GM04503 (cell line): ENCODE results near the gene OOSP1.
"Not testable (repeated sequence)": the region's sequence is repeated elsewhere in the genome, so short reads cannot be mapped to it uniquely, and the experiment has no call there.

ENCODE experiments used
- DNase-seq: peaks from one replicate; pipeline ENCODE4 v3.0.0-alpha.2; 2012; ENCODE audit warnings: low read depth

The OOSP1 gene, protein sequence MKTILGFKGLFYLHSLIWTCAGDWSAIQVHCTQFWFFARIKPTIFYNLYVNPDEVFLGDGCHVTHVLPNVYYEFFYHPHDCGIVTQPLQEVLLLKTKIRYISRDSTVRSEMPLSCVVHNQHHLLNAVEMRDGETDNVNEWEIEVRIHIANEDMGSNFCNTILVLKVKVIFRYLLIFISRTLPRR

DNA sequence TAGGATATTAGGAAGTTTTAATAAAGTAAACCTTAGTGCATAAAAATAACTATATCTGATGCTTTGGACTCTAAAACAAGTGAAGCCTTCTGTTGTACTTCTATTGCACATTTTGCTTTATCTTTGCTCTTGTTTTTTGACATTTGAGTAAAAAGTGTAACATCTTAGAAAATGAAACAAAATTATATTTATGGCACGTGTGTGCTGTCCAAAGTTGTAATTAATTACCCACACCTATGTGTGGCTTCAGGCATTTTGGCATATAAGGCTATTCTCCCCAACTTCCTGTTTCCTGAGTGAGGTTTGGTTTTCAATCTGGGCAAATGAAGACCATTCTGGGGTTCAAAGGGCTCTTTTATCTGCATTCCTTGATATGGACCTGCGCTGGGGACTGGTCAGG is at the start of gene OOSP1:
Gene OOSP1, plus strand, starts transcription at position 301 of the 400 bp plus-strand sequence. Its CDS starts 23 bp downstream, at position 324.
- DNase-seq = no peak

GRCh38 chr11:59891781-59892181 is 46.5 kb upstream of the OOSP1 start:
- no peak for DNase-seq

DNA sequence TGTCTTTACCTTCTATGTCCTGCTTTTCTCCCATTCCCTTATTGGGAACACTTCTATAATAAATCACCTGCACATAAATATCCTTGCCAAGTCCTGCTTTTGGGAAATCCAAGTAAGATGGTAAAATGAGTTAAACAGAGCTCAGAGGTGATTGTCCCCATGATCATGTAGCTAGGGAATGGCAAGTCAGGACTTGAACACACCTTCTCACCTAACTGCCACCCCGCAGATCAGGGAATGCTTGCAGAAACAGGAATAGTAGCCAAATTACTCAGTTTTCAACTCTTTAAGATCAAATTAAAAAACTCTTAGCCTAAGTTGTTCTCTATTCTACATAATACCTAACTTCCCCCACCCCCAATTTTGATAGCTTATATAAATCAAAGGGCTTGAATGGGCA is 43.6 kb upstream of the OOSP1 start:
- DNase-seq = no peak

DNA sequence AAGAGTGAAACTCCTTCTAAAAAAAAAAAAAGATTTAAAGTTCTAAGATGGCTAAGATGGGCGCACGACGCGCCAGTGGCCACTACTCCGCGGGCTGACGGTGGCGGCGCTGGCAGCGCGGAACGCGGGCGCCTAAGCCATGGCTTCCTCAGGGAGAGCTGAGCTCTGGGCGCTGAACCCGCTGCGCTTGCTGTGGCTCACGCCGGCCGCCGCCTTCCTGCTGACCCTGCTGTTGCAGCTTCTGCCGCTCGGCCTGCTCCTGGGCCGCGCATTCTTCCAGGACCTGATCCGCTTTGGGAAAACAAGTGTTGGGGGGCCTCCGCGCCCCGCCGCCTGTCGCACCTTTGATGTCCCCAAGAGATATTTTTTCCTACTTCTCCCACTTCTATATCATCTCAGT is 40.2 kb upstream of the OOSP1 start:
- no peak for DNase-seq

GRCh38 chr11:59898650-59899049 is 39.6 kb upstream of the OOSP1 start:
- DNase-seq = no peak

DNA sequence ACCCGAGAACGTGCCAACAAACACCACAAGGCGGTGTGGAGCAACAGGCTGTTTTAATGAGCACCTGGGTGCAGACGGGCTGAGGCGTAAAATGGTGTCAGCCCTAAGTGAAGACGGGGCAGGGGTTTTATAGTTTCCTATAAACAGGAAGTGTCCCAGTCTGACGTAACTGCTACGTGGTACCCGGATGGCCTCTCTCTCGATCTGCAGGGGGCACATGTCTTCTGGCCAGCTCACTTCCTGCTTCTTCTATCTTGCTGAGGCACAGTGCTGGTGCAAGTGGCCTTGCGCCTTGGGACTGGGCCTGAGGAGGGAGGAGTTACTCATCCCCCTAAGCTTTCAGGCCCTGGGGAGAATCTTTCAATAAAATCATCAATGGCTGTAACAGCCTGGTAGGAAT is 38.7 kb upstream of the OOSP1 start:
- DNase-seq = no peak

GRCh38 chr11:59900366-59901126 is 37.7 kb upstream of the OOSP1 start:
- DNase-seq = no peak

- DNase-seq = no peak
Measured at GRCh38 chr11:59901306-59901705, 36.9 kb upstream of the OOSP1 start.

- DNase-seq = not testable (repeated sequence)
Measured at GRCh38 chr11:59903569-59903968, 34.7 kb upstream of the OOSP1 start.

DNA sequence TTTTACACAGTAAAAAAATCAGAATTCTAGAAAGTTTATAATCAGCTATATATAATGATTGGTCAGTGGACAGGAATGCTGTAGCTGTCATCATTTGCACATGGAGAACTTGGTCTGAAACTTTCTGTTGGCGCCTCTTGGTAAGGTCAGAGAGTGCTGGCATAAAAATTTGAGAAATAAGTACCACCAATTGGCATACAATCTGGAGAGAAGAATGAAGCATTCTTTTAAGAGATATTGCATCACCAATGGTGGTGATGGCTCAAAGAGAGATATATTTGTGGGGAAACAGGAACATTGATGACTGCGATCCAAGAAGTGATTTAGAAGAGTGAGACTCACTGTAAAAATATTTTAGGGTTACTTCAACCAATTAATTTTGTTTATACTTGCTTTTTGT is 19.8 kb upstream of the OOSP1 start:
- peak; percentile 53 for DNase-seq

DNA sequence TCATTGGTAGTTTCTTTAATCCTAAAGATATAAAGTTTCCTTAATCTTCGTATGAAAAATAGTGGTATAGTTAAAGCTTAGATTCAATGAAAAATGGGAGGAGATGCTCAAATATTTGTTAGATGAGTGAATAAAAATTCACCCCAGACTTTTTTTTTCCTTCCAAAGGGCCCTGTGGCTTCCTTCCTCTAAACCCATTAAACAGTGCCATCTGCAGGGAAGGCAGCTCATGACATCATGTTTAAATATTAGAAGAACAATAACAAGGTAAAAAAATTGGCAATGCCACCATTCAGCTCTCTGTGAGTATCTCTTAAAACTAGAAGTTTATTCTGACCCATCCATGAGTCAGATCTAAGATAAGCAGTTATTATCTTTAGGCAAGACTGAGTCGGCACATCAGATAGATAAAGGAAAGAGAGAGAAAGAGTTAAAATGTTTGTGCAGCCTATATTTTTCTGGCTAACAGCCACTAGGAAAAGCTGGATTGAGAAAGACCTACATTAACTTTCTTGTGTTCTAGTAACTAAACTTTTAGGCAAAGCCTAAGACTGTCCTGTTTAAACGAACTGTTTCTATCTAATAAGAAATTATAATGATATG is 19.1 kb upstream of the OOSP1 start:
- DNase-seq = no peak

- DNase-seq = no peak
Measured at GRCh38 chr11:59923813-59924212, 14.4 kb upstream of the OOSP1 start.

DNA sequence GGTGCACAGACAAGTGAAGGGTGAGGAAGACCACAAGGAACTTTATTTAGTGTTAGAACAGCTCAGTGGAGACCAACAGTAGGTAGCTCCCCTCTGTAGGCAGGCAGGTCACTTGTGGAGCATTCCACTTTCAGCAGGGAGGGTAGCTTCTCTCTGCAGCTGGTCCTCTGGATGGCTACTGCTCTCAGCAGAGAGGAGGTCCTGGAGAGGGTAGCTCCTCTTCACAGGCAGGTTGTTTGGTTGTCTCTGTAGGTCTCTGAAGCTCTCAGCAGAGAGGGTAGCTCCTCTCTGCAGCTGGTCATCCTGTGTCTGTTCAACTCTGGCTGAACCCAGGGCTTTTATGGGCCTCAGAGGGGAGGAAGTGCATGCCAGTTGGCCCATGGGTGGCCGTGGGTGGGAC is 6.5 kb upstream of the OOSP1 start:
- DNase-seq = no peak

GRCh38 chr11:59938718-59939117 is 486 bp downstream of the OOSP1 start:
- no peak for DNase-seq

DNA sequence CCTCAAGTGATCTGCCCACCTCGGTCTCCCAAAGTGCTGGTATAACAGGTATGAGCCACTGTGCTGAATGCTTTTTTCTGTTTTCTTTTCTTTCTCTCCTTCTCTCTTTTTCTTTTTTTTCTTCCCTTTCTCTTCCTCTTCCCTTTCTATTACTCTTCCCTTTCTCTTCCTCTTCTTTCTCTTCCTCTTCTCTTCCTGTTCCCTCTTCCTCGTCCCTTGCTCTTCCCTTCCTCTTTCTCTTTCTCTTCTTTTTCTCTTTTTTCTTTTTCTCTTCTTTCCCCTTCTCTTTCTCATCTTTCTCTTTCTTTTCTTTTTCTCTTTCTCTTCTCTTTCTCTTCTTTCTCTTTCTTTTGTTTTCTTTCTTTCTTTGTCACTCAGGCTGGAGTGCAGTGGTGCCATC is 1.2 kb downstream of the OOSP1 start:
- DNase-seq = no peak

DNA sequence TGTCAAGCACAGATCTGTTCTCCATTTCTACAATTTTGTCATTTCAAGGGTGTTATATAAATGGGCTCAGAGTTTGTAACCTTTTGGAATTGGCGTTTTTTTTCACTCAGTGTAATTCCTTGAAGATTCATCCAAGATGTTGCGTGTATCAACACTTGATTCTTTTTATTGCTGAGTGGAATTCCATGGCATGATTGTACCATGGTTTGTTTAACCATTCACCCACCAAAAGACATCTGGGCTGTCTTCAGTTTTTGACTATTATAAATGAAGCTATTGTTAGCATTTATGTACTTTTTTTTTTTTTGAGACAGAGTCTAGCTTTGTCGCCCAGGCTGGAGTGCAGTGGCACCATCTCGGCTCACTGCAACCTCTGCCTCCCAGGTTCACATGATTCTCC is 2.9 kb downstream of the OOSP1 start:
- no peak for DNase-seq

DNA sequence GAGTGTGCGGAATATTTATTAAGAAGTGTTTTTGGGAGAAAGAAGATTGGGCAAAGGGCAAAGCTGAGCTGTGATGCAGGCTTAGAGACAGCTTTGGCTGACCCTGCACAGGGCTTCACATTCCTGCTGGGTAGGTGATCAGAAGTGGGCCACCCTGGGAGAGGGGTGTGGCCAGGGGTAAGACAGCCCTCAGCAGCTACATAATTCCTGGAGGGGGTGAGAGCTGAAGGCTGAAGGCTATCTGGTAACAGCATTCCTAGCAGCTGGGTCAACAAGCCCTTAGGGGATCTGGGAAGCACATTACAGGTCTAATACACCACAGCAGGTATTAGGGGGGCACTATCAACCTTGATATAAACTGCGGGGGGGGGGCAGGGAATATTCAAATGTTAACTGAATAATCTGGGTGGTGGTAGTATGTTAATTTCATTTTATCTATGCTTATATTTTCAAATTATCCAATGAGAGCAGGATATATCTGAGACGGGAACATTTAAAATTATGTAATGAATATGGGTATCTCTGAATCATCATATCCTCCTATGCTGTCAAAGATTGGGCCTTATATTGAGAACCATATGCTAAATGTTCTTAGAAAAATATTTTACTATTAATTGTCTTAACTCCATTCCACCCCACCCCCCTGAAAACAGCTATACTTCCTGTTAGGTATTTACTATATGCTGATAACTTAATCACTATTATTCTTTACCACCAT is 5.9 kb downstream of the OOSP1 start:
- no peak for DNase-seq

- no peak for DNase-seq
Measured at GRCh38 chr11:59944720-59945119, 6.5 kb downstream of the OOSP1 start.

- DNase-seq = no peak
Measured at GRCh38 chr11:59953463-59954218, 15.4 kb downstream of the OOSP1 start.

DNA sequence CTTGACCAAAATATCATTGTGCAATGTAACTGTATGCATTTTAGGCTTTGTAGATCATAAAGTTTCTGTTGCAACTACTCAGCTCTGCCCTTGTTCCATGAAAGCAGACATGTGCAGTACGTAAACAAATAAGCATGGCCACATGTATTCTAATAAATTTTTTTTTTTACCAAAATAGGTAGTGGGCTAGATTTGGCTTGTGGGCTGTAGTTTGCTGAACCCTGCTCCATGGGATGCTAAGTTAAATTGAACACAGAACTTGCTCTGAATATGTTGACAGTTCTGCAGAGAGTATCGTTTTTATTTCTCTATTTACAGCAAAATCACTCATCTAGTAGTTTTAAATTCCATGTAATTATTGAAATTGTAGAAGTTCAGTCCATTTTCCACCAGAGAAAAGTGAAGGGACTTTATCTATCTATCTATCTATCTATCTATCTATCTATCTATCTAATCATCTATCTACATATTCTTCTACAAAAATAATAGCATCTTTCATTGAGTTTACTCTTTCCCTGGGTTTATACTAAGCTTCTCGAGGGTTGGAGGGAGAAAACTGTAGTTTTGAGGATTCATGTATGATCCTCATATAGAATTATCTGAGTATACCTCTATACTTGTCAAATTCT is 16.1 kb downstream of the OOSP1 start:
- DNase-seq = no peak

GRCh38 chr11:59957094-59957493 is 18.9 kb downstream of the OOSP1 start:
- no peak for DNase-seq
